ENCODE measurements around the gene SNIP1.

GRCh38 chr1:37556712-37557196 lies 2.7 kb upstream of the SNIP1 start, which contains the start of gene DNALI1:
- TF ChIP-seq CTCF (IDR thresholded peaks at IDR 0.05; ENCODE audit: control extremely low read depth in 1 of 3, insufficient read depth in 1 of 3, low read depth in 1 of 3, low read length in 3 of 3) (no peak), CBX5 (IDR thresholded peaks at IDR 0.05; ENCODE audit: low read depth, low read length) (no peak), RBBP5 (IDR thresholded peaks at IDR 0.05; ENCODE audit: borderline replicate concordance, low read depth, low read length) (no peak), POLR2AphosphoS5 (IDR thresholded peaks at IDR 0.05; ENCODE audit: low read depth, low read length) (peak; percentile 55; the same call in 1 of the 2 replicates), GABPA (IDR thresholded peaks at IDR 0.05; ENCODE audit: borderline replicate concordance, insufficient read depth, low read length) (no peak), POLR2A (IDR thresholded peaks at IDR 0.05; ENCODE audit: control extremely low read depth in 1 of 2, low read depth in 2 of 2, low read length in 2 of 2) (peak; percentile 24 to 63), CBX8 (IDR thresholded peaks at IDR 0.05; ENCODE audit: borderline replicate concordance, low read depth, low read length) (no peak), TAF1 (IDR thresholded peaks at IDR 0.05; ENCODE audit: low read depth, low read length) (peak; percentile 42; the same call in 1 of the 2 replicates), EGR1 (IDR thresholded peaks at IDR 0.05; ENCODE audit: borderline replicate concordance, low read depth, low read length) (peak; percentile 100), ZNF274 (IDR thresholded peaks at IDR 0.05; ENCODE audit: borderline replicate concordance, extremely low read depth, low read length) (no peak)
